Measurements from ENCODE around the gene CPLX1.

DNA sequence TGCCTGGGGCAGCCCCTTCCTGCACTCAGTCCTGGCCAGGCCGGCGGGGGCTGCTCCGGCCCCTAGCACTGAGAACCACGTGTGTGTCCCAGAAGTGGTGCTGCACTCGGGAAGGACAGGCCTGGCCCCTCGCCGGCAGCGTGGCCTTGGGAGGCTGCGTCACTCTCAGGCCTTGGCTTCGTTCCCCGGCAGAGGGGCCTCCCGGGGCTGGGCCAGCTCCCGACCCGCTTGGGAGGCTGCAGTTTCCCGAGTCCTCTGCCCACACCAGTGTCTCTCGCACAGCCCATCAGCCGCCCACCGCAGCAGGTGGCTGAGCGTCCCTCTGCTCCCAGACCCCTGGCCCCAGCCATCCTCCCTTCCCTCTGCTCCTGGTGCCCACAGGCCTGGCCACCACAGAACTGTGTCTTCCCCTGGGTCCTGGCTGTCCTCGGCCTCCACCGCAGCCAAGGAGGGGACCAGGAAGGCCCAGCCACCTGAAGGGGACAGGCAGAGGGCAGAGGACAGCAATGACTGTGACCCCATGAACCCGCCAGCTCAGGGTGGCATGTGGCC is 10.9 kb upstream of the CPLX1 start:
- TF ChIP-seq, protein P1, sequence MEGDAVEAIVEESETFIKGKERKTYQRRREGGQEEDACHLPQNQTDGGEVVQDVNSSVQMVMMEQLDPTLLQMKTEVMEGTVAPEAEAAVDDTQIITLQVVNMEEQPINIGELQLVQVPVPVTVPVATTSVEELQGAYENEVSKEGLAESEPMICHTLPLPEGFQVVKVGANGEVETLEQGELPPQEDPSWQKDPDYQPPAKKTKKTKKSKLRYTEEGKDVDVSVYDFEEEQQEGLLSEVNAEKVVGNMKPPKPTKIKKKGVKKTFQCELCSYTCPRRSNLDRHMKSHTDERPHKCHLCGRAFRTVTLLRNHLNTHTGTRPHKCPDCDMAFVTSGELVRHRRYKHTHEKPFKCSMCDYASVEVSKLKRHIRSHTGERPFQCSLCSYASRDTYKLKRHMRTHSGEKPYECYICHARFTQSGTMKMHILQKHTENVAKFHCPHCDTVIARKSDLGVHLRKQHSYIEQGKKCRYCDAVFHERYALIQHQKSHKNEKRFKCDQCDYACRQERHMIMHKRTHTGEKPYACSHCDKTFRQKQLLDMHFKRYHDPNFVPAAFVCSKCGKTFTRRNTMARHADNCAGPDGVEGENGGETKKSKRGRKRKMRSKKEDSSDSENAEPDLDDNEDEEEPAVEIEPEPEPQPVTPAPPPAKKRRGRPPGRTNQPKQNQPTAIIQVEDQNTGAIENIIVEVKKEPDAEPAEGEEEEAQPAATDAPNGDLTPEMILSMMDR (IDR thresholded peaks at IDR 0.05 in 2 of 3, conservative IDR thresholded peaks at IDR 0.05 in 1 of 3; ENCODE audit: borderline replicate concordance in 1 of 3, insufficient read depth in 1 of 3, low read depth in 2 of 3, low read length in 2 of 3): no peak
- no peak for TF ChIP-seq CBX3 (IDR thresholded peaks at IDR 0.05; ENCODE audit: low read depth)
- TF ChIP-seq FOSL1 (IDR thresholded peaks at IDR 0.05; ENCODE audit: low read depth): no peak
